PFSK-1 (cell line): ENCODE results near the gene SH3TC1.

ENCODE experiments used
- FOXP2 ChIP-seq: optimal IDR thresholded peaks from 2 replicates; pipeline ENCODE3; 2011; ENCODE audit warnings: borderline replicate concordance, control low read depth, inconsistent platforms; ENCODE audit not compliant: insufficient read depth; ENCODE audit errors: extremely low read length, extremely low read depth
- POLR2AphosphoS5 ChIP-seq: IDR thresholded peaks from 2 replicates; pipeline ENCODE4 v1.6.1; 2012; ENCODE audit warnings: low read depth, mild to moderate bottlenecking, control low read depth, low read length, moderate library complexity
- SIN3A ChIP-seq: IDR thresholded peaks from 2 replicates; pipeline ENCODE4 v1.6.1; 2012; ENCODE audit warnings: mild to moderate bottlenecking, low read length, moderate library complexity, borderline replicate concordance; ENCODE audit not compliant: insufficient read depth
- TAF1 ChIP-seq: IDR thresholded peaks from 2 replicates; pipeline ENCODE4 v1.6.1; 2012; ENCODE audit warnings: low read length, control low read depth, borderline replicate concordance; ENCODE audit not compliant: insufficient read depth
- TF ChIP-seq, protein P1 (sequence below), 2 experiments: IDR thresholded peaks; 2 replicates each; pipeline versions ENCODE4 v1.6.1 to v1.8.0; 2011 to 2012; ENCODE audit warnings: low read depth in 2 of 2, low read length in 2 of 2, control low read depth in 1 of 2, inconsistent platforms in 1 of 2, mild to moderate bottlenecking in 1 of 2, moderate library complexity in 1 of 2; ENCODE audit not compliant: insufficient read depth in 1 of 2

DNA sequence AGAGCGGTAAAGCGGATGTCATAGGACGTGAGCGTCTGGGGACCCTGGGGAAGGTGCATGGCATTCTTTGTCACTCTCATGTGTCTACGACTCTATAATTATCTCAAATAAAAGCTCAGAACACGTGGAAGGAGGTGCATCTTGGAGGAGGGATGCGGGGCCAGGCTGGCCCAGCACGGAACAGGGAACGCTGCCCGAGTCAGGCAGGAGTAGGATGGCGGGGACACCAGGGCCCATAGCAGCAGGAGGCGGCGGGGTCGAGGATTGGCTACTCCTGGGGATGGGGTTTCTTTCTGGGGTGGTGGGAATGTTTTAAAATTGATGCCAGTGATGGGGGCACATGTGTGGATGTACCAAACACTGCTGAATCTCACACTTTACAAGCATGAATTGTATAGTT is 65.0 kb downstream of the SH3TC1 start:
- TF ChIP-seq, protein P1, sequence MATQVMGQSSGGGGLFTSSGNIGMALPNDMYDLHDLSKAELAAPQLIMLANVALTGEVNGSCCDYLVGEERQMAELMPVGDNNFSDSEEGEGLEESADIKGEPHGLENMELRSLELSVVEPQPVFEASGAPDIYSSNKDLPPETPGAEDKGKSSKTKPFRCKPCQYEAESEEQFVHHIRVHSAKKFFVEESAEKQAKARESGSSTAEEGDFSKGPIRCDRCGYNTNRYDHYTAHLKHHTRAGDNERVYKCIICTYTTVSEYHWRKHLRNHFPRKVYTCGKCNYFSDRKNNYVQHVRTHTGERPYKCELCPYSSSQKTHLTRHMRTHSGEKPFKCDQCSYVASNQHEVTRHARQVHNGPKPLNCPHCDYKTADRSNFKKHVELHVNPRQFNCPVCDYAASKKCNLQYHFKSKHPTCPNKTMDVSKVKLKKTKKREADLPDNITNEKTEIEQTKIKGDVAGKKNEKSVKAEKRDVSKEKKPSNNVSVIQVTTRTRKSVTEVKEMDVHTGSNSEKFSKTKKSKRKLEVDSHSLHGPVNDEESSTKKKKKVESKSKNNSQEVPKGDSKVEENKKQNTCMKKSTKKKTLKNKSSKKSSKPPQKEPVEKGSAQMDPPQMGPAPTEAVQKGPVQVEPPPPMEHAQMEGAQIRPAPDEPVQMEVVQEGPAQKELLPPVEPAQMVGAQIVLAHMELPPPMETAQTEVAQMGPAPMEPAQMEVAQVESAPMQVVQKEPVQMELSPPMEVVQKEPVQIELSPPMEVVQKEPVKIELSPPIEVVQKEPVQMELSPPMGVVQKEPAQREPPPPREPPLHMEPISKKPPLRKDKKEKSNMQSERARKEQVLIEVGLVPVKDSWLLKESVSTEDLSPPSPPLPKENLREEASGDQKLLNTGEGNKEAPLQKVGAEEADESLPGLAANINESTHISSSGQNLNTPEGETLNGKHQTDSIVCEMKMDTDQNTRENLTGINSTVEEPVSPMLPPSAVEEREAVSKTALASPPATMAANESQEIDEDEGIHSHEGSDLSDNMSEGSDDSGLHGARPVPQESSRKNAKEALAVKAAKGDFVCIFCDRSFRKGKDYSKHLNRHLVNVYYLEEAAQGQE (IDR thresholded peaks at IDR 0.05; ENCODE audit: insufficient read depth in 1 of 2, low read depth in 2 of 2, low read length in 2 of 2), result no peak
- TF ChIP-seq TAF1 (no peak), POLR2AphosphoS5 (no peak), SIN3A (no peak), FOXP2 (no peak)
